NCI-H510A treated with DMSO at 0.1 percent for 48 hours (cell line): ENCODE data around the gene CCDC6.
"Not testable (repeated sequence)": the region's sequence is repeated elsewhere in the genome, so short reads cannot be mapped to it uniquely, and the experiment has no call there.

Source experiments
- DNase-seq: peaks from one replicate; lab custom pipeline; 2025; lab: John Stamatoyannopoulos, UW

Gene CCDC6

DNA sequence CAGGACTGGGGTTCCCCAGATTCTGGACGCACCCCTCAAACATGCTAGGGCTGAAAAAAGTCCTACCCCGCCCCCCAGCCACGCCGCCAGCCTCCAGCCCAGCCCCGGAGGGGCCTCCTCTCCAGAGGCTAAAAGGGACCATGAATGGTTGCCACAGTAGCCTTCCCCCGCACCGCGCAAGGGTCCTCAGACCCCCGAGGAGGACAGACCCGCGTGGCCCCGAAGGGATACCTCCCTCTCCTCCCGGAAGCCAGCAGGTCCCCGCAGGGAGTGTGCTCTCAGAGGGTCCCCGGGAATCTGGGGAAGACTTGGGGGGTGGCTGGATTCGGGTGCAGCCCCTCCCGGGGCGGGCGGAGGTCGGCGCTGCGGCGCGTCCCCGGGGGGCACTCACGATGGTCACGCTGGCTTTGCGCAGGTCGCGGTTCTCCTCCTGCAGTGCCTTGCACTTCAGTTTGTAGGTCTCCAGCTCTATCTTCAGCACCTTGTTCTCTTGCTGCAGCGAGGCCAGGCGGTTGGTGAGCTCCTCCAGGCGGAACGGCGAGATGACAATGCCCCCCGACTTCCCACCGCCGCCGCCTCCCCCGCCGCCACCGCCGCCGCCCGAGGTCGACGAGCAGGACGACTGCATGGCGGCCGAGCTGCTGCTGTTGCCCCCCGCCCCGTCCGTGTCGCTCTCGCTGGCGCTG lies 482 bp downstream of the CCDC6 start:
- DNase-seq, result no peak

DNA sequence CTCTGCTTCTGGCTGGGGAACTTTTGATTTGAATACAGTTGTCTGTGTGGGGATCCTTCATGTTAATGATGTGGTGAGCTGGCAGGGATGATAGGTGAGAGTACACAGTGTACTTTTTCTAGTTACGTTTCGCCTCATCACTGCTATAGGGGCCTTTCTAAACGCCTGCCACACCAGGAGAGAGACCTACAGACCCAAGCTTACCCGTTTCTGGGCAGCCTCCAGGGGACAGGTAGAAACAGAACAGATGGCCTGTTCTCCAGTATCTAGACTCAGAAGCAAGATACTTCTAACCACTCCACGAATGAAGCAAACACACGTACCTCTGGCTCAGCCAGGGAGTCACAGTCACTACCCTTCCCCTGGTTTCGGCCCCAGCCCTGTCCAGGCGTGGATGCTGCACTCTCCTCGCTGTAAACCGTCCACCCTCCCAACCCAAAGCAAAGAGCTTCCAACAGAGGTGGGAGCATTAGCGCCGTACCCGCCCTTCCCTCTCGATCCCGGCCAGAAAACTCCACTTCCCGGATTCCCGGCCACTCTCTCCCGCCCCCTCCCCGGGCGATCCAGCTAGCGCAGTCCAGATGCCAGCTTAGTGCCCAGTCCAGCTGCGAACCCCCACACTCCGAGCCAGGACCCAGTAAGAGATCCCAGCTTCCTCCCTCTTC lies 1.2 kb downstream of the CCDC6 start:
- peak; percentile 28 for DNase-seq

DNA sequence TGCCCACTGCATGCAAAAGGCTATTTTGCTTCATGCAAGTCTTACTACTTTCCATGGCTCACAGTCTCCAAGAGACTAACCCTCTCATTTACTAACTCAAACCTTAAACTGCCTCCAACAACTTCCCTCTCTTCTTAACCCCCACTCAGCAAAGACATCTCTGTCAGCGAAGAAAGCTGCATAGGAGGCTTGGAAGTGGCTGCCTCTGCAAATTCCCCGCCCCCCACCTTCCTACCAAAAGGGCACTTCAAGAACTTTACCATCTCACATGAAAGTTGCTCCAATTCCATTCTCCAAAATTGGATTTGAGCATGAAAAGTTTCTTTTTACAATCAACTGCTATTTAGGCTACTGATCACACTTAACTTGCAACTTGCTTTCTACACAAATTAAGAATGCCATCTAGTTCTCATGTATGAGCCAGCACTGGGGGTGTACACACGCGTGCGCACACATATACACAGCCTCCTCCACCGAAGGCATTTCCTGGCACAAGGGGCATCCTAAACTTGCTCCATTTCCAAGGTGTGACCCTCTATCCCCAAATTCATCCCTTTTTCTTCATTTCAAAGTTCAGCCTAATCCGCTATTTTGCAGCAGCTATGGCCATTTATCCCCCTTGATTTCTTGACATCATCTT lies 1.8 kb downstream of the CCDC6 start:
- DNase-seq, result no peak

DNA sequence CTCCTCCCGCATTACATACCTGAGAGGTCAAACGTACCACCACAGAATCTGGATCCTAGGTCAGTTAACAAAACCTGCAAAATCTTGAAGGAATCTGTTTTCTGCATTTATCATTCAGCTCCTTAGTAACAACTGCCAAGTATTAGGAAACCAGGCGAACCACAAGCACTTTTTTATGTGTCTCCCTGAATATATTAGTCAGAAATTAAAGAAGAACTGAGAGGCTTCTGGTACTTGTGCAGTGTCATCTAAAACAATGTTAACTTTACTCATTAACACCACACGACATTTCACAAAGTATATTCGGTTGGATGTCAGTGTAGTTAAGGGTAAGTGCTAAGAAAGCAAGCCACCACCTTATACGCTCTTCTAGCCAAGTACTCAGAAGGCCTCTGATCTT lies 2.5 kb downstream of the CCDC6 start:
- DNase-seq, result no peak

DNA sequence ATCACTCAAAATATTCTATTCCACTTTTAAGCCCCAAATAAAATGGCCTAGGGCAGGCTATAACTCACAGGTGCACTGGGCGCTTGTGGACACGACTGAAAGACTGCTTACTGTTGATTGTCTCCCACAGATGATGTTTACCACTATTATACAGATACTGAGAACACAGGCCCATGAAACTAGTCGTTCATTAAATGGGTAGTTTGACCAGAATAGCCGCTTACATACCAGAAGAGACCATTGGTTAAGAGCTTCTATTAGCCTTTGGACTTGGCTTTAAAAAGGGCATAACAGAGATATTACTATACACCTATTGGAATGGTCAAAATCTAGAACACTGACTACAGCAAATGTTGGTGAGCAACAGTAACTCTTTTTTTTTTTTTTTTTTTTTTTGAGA lies 4.3 kb downstream of the CCDC6 start:
- DNase-seq, result no peak

DNA sequence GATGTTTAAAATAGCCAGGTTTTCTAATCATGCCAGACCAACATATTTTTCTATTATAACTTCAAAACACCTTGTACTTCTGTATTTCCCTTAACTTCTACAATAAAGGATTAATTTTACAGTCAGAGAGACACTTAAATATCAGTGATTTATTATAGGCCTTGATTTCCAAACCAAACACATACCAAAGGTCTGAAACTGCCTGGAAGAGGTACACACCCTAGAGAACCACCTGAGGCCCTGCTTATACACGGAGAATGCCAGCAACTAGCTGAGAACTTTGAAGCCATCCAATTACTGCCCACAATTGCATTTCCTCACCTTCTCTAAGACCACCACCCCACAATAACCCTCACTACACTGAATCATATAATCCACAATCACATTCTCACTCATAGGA lies 4.9 kb downstream of the CCDC6 start:
- no peak for DNase-seq

DNA sequence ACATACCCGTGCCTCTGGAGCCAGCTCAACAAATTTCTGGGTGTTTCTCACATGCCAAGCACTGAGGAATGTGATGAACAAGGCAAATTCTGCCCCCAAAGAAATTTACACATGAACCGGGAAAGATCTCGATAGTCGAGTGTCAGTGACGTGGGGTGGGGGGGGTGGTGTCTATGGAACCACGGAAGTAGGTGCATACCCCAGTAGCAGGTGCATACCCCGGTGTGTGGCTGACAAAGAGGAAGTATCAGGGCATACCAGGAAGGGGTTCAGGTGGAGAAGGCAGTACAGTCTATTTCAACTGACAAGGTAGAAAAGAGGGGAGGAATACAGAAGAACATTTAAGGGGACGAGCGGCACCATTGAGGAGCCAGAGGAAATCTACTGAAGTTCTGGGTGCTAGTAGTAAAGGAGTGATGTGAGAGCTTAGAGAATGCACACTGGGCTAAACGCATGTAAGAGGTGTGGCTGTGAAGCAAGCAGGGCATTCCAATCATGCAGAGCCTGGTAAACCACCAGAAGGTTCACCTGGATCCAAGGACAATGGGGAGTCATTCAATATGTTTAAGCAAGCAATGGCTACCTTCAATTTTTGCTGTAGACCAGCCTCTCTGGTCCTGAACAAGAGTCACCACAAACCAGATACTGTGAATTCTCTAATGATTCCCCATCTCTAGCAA lies 6.2 kb downstream of the CCDC6 start:
- DNase-seq, result no peak

DNA sequence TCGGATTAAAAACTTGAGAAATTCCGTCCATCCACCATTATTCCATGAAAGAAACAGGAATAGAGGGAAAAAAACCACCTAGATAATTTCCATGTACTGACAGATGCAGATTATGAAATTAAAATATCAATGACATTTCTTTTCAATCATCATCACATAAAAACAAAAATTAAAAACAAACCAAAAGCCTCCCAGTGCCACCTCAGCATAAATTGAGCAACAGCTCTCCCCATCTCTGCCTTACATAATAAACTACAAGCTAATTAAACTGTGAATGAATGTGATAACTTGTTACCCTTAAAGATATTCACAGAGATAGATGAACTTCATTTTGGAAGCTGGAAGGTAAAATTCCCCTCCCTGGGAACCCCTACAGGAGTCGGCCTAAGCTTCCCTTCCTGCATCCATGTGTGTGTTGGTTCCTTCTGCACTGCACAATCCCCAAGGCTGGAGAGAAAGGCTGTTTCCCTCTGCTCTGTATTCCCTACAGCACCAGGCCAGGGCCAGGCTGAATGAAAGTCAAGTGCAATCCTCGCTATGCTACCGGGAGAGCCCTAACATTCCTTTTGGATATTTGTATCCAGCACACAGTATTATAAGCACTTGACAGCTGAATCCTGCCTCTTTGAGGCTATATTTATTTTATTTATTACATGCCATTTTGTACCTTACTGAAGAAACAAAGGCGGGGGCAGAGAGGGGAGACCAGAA lies 8.1 kb downstream of the CCDC6 start:
- no peak for DNase-seq

DNA sequence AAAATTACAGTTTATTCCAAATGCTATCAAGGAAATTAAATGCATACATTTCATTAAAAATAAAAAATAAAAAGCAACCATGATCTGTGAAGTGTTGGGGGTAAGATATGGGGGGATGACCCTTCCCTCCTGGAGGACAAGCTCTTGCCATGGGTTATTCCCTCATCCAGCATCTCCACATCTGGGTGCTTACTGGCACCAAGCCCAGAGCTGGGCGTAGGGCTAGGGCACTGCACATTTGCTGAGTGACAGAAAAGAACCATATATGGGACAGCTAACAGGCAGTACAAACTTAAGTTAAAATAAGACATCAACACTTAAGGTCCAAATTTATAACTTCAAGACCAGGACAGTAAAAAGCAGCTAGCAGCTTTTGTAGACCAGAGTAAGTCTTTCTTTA lies 10.2 kb downstream of the CCDC6 start:
- peak; percentile 1 for DNase-seq

DNA sequence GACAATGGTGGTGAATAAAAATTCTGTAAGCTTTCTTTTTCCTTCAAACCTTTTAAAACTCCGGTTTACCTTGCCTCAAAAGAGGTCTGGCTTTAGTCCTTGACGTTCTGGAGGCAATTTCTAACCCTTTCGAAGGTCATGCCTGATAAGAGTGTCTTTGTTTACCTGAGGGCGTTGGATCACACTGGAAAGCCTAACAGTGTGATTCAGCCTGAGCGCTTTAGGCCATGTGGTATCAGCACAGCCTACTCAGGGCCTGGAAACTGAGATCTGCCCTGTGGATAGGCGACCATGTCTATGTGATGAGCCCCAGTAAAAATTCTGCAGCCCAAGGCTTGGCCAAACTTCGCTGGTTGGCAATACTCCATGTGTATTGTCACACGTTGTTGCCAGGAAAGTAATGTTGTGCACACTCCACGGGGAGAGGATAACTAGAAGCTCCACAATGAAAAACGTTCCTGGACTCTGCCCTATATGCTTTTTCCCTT lies 10.7 kb downstream of the CCDC6 start:
- no peak for DNase-seq

DNA sequence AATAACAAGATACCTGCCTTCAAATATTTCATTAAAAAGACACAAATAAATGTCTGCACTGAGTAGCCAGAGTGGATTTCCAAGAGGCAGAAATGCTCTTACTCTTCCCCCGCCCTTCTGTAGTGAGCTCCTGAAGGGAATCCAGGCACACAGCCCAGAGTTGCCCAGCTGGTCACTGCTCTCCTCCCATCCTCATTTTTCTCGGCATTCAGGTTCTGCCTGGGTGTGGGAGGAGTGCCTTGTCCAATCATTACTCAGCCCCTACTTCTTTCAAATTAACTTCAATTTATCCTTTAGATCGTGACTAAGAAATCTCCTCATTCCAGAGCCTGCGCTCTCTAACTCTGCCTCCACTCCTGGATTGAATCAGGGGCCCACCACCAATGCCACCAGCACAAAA lies 12.2 kb downstream of the CCDC6 start:
- no peak for DNase-seq

DNA sequence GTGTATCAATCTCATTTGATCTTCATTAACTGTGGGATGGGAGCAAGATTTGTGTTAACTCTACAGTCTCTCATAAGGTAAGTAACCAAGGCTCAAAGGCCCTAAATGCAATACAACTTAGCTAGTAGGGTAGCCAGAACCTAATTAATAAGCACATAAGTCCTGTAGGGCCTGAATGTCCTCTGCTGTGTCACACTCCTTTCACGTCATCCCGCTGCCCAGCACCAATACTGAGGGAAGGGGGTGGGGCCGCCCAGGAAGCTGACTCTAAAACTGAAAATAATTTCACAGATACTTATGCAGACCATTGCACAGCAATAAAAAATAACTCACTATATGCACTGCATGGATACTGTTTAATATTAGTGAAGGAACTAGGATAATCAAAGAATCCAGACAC lies 13.7 kb downstream of the CCDC6 start:
- no peak for DNase-seq

DNA sequence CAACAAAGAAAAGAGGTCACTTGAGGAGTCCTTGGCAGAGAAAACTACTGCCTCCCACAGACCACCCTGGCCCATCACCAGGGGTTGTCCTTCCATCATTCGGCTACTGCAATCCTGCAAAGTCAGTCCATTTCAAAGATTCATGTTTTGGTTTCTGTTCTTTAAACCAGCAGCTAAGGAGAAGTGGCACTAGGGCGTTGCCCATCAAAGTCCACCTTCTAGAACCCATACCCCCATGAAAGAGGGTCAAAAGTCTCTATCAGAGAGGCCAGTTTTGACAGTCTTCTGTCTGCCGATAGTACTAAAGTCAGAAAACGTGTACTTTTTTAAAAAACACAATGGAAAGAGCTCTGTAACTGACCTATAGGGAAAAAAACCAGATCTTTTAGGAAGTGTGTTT lies 14.4 kb downstream of the CCDC6 start:
- no peak for DNase-seq

DNA sequence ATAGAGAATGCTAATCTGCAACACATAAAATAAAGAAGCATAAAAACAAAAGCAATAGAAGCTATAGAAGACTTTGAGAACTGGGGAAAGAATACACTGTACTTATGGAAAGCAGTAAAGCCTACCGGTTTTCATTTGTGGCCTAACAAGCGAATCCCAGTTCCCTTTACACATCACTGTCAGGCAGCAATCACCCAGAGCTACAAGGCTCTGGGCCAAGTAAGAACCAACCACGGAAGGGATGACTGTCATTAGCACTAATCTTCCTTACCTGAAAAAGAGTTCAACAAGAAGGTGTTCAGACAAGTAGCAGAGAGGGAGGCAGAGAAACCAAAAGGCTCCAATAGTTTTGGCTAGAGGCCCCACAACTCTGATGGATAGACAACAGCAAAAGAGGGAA lies 15.0 kb downstream of the CCDC6 start:
- no peak for DNase-seq

DNA sequence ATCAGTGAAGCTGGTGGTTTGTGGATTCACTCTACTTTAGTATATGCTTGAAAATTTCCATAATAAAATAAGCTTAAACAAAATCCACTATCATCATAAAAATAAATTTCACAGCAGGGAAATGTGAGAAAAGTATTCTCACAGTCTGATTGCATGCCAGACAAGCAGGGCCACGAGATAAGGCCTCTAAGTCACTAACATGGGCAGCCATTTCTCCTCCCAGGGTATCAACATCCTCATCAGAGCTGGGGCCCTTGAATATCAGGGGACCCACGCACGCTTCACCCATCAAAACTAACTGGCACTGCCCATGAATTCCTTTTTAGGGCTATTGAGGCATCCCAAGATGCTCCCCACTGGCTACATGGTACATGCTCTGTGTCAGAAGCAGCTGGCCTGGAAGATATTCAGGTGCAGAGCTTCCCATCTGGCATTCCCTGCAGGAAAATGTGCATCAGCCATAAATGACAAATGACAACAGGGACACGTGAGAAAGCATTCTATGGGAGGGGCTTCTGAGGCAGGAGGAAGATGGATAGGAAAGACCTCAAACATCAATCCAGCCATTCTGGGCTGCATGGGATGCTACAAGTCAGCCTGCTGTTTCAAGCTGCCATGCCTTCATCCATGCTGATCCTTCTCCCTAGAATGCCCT lies 17.4 kb downstream of the CCDC6 start:
- DNase-seq, result no peak

DNA sequence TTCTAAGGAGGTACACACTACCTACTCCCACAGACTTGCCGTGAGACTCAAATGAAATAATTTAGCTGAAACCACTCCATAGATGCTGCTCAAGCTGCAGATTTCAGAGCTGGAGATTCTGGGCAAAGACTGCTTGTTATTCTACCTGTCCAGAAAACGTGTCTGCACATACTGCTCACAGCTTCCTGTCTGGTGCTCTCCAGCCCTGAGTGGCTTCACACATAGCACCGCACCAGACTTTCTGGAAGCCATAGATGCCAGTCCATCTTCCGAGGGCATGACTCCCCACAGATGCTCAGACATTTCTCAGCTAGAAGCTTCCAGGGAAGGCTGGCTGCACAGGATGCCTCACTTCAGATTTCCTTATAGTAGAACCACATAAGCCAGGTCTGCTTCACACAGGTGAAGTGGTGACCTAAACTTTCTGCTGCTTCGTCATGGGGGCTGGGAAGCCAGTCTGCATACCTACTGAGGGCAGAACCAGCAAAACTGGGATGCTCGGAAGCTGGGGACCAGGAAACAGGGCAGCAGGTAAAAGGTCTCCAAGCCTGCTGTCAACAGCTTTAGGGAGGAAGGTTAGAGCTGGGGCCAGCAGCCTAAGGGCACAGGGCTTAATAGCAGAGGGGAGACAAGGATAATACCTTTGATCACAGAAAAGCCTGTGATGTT lies 18.2 kb downstream of the CCDC6 start:
- DNase-seq, result no peak

DNA sequence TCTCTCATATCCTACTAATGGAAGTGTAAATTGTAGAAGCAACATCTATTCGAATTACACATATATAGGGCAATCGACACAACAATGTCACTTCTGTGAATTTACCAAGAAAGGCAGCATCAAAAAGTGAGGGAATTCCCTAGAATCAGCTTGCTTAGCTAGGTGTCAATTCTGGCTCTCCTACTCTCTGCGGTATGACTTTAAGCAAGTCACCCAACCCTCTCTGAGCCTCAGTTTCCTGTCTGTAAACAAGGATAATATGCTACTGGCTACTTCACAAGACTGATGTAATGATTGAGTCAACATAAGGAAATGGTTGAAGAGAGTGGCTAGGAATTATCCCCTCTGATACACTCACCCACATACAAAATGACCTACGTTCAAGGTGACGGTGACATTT lies 19.4 kb downstream of the CCDC6 start:
- DNase-seq, result no peak

DNA sequence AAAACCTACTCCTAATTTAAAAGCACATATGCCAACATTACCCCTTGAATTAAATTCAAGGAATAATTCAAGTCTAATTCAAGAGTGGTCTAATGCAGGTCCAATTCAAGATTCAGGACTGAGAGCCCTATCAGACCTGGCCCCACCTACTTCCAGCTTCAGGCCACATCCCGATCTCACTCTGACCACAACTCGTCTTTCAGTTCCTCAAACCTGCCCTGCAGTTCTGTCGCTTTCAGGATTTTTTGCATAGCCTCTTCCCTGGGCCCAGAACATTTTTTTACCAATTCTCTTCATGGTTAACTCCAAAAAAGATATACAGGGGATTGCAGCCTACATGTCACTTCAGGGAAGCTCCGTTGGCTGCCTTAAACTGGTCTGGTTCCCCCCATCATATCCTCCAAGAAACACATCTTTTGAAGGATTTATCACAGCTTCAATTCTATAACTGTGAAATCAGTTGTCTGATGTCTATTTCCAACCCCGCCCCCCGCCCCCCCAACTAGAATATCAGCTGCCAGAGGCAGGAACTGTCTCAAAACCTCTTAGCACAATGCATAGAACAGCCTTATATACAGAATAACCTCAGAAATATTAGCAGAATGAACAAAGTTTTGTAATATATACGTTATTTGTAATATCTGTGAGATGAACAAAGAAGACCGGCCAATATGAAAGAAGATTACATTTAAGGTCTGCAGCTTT lies 20.8 kb downstream of the CCDC6 start:
- DNase-seq, result no peak

DNA sequence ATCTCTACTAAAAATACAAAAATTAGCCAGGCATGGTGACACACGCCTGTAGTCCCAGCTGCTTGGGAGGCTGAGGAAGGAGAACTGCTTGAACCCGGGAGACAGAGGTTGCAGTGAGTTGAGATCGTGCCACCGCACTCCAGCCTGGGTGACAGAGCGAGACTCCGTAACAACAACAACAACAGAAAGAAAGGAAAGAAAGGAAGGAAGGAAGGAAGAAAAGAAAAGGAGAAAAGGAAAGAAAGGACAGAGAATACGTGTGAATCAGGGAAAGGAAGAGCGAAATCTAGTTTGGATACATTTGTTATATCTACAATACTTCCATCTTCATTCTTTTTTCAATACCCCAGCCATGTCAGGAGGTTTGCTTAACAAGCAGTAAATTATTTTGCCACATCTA lies 21.5 kb downstream of the CCDC6 start:
- DNase-seq, result not testable (repeated sequence)

DNA sequence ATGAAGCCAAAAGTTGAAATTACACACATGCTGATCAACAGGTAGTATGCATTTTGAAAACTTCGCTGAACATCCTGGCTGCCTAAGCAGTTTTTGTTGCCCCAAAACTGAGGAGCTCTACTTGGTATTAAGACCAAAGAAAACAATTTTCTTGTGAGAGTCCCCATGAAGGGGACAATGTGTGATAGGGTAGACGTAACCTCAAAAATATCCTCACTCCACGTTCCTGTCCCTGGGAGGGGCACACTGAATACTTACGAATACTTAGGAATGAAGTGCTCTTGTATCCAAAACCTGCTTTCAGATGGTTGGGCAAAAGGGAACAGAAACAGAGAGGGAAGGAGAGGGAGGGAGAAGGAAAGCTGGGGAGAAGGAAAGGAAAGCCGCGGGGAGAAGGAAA lies 24.7 kb downstream of the CCDC6 start:
- DNase-seq, result no peak
